NCI-H1092 (cell line): ENCODE data around the gene ARID3A.

Experiments used
- DNase-seq: peaks from one replicate; lab custom pipeline; 2025; lab: John Stamatoyannopoulos, UW

ARID3A gene

GRCh38 chr19:931860-932647 lies 6.2 kb downstream of the ARID3A start:
- DNase-seq = no peak

- DNase-seq = no peak
Measured at GRCh38 chr19:932648-933552, 7.1 kb downstream of the ARID3A start.

- DNase-seq = no peak
Measured at GRCh38 chr19:933553-933882, 7.7 kb downstream of the ARID3A start.

GRCh38 chr19:934197-934840 lies 8.5 kb downstream of the ARID3A start:
- no peak for DNase-seq

- peak; percentile 78 for DNase-seq
Measured at GRCh38 chr19:934865-935479, 9.1 kb downstream of the ARID3A start.

DNA sequence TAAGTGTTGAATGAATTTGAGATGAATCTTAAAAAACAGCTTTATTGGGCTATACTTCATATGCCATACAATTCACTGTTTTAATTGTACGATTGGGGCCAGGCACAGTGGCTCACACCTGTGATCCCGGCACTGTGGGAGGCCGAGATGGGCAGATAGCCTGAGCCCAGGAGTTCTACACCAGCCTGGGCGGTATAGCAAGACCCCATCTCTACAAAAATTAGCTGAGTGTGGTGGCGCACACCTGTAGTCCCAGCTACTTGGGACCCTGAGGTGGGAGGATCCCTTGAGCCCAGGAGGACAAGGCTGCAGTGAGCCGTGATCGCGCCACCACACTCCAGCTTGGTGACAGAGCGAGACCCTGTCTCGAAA lies 10.3 kb downstream of the ARID3A start:
- DNase-seq = no peak

DNA sequence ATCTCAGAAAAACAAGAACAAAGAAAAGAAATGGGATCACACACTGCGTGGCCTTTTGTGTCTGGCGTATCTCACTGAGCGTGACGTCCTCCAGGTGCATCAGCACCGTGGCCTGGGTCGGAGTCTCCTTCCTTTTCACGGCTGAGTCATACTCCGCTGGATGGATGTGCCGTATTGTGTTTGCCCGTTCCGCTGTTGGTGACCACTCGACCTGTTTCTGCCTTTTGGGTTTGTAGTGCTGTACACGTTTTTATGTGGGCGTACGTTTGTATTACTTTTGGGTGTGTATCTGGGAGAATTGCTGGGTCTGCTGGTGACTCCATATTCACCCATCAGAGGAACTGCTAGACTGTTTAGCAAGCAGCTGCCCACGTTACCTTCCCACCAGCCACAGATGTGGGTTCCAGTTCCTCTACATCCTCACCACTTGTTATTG lies 11.4 kb downstream of the ARID3A start:
- DNase-seq = no peak

- no peak for DNase-seq
Measured at GRCh38 chr19:938233-938923, 12.5 kb downstream of the ARID3A start.

- no peak for DNase-seq
Measured at GRCh38 chr19:939439-939838, 13.6 kb downstream of the ARID3A start.

DNA sequence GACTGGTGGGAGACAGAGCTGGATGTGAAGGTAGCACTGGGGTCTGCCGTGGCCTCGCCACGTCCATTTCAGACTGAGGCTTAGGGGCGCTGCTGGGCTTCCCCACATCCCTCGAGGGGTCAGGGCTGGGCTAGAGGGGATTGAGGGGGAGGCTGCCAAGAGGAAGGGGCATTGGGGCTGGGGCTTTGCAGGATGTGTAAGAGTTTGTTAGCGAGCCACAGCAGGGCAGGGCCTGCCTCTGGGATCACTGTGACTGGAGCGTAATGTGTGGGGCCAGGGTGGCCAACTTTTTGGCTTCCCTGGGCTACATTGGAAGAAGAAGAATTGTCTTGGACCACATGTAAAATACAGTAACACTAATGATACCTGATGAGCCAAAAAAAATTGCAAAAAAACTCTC lies 14.1 kb downstream of the ARID3A start:
- no peak for DNase-seq

- peak; percentile 86 for DNase-seq
Measured at GRCh38 chr19:940591-941291, 14.9 kb downstream of the ARID3A start.

- no peak for DNase-seq
Measured at GRCh38 chr19:941292-942132, 15.7 kb downstream of the ARID3A start.

DNA sequence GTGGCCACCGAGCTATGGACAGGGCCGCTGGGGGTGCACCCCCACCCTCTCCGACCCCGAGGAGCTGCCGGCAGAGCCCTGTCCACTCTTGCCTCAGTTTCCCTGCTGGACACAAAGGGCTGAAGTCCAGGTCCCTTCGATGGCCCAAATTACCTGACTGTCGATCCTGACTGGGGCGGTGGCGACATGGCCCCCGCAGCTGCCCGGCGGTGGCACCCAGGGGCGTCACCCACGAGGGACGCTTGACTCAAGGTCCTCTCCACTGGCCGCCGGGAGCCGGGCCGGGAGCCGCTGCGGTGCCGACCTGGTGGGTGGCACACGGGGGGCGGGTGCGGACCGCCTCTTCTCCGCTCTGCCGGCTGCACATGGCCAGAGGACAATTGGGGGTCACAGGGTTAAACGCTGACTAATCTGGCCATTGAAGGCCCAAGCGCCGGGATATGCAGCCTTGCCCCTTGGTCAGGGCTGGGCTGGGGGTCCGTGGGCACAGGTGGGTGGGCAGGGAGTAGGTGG lies 16.4 kb downstream of the ARID3A start:
- DNase-seq = no peak

GRCh38 chr19:943551-944170 lies 17.8 kb downstream of the ARID3A start:
- no peak for DNase-seq

GRCh38 chr19:944171-944567 lies 18.3 kb downstream of the ARID3A start:
- no peak for DNase-seq

DNA sequence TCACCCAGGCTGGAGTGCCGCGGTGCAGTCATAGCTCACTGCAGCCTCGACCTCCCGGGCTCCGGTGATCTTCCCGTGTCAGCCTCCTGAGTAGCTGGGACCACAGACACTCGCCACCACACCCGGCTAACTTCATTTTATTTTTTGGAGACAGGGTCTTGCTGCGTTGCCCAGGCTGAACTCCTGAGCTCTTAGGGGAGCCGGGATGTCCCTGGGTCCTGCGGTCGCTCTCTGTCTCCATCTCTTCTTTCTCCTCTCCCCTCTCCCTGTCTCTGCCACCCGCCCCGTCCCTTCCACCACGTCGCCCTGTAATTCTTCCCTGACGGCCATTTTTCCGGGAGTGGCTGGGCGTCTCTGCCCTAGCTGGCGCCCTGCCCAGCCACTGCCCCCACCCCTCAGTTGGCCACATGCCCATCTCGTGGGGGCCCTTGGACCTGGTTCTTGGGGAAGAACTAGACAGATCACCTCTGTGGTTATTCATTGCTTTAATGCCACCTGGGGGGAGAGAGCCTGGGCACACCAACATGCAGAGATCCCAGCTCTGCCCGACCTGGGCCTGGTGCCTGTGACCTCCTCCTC lies 18.9 kb downstream of the ARID3A start:
- DNase-seq = no peak

DNA sequence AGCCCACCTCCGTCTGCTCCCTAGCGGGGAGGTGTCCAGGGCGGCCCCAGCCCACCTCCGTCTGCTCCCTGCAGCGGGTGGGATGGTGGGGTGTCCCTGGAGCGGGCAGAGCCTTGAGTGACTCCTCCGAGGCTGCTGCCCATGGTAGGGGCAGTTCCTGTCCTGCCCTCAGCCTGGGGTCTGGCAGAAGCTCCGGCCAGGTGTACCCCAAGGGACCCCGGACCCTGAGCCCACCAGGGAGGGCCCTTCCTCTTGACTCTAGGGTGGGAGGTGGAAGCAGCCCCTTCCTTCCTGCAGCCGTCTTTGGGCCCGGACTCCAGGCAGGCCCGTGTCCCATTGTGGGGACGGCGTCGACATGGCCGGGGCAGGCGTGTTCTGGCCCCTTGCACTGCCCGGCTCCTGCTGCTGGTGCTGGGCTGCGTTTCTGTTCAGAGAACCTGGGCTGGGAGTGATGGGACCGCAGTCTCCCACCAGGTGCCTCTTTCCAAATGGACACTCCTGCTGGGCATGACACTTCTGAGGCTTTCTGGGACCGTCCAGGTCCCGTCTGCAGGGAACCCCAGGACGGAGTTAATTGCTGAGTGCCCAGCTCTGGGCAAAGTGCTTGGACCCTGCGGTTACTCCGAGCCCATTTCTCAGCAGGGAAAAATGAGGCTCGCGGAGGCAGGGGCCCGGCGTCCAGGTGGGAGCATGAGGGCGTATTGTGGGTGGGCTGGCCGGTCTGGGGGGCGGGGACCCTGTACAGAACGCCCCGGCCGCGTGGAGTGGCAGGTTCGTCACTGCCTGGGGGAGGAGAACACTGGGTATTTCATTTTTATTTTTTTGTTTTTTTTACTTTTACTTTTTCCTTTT lies 19.8 kb downstream of the ARID3A start:
- DNase-seq = no peak

DNA sequence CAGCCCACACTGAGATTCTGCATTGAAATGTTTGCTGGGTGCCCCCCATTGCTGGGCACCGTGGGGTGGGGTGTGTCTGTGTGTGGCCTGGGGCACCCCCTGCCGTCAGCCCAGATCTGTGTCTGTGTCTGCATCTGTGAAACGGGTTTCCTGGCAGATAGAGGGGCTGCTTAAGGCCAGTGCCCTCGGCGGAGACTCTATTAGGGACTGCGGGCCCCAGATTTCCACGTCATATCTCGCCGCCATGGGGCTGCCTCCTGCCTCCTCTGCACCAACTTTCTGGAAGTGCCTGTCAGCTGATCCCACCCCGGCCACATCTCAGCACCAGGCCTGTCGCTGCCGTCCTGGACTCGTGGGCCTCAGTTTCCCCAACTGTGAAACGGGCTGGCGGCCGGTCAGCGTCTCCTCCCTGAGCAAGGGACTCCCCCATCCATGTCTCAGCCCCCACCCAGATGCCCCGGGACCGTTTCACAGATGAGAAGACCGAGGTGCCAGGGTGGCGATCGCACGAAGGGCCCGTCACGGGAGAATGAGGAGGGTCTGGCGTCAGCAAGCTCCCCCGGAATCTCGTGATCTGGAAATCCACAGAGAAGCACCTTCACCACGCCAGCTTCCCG lies 21.4 kb downstream of the ARID3A start:
- no peak for DNase-seq
